ENCODE data around the gene EXOC6.

EXOC6 gene

GRCh38 chr10:93087846-93088245 lies 239.5 kb downstream of the EXOC6 start:
- ChIA-PET POLR2A (no interaction called here), CTCF (interaction anchor here (0.8 to 1.5 kb wide), 3 partner anchors 13 to 208 kb away, joined by 4 read pairs; no protein-coding TSS in a partner anchor)
- Histone ChIP-seq H3K36me3 (ENCODE audit: control insufficient read depth in 2 of 2, insufficient read depth in 1 of 2, low read length in 2 of 2) (no peaks in the 10 kb centered on the region), H3K4me1 (ENCODE audit: control insufficient read depth, insufficient read depth, low read length) (no peaks in the 10 kb centered on the region), H3K9me3 (ENCODE audit: control insufficient read depth, insufficient read depth, low read depth, low read length) (no peaks in the 10 kb centered on the region), H3K27ac (ENCODE audit: extremely low read depth, low read depth, low read length) (no peak overlapping the region), H3K4me3 (ENCODE audit: low read depth, low read length) (no peak overlapping the region)
- TF ChIP-seq ZNF530 (tag by site-specific recombination; IDR thresholded peaks at IDR 0.05; ENCODE audit: low read depth) (no peak), ZNF560 (tag by site-specific recombination; IDR thresholded peaks at IDR 0.05; ENCODE audit: borderline replicate concordance) (no peak)

GRCh38 chr10:93088466-93088865 lies 240.1 kb downstream of the EXOC6 start:
- no peaks in the 10 kb centered on the region for H3K4me1 ChIP-seq (ENCODE audit: control insufficient read depth, insufficient read depth, low read length)
- H3K36me3 ChIP-seq (ENCODE audit: control insufficient read depth in 2 of 2, insufficient read depth in 1 of 2, low read length in 2 of 2): no peaks in the 10 kb centered on the region
- no peak overlapping the region for H3K27ac ChIP-seq (ENCODE audit: extremely low read depth, low read depth, low read length)
- TF ChIP-seq ZBTB11 (tag by site-specific recombination; conservative IDR thresholded peaks at IDR 0.05; ENCODE audit: low read depth) (no peak), ZNF560 (tag by site-specific recombination; IDR thresholded peaks at IDR 0.05; ENCODE audit: borderline replicate concordance) (no peak), ZBTB48 (tag by site-specific recombination; IDR thresholded peaks at IDR 0.05) (no peak), ZNF239 (tag by site-specific recombination; IDR thresholded peaks at IDR 0.05) (no peak), KLF1 (tag by site-specific recombination; IDR thresholded peaks at IDR 0.05) (no peak), ZNF391 (tag by site-specific recombination; IDR thresholded peaks at IDR 0.05; ENCODE audit: borderline replicate concordance, low read depth) (no peak)
- ChIA-PET CTCF (interaction anchor here (0.6 to 1.5 kb wide), 6 partner anchors 8 to 275 kb away, joined by 3 to 10 read pairs (median 4); no protein-coding TSS in a partner anchor), POLR2A (no interaction called here)
- no peak overlapping the region for H3K4me3 ChIP-seq (ENCODE audit: low read depth, low read length)
- no peaks in the 10 kb centered on the region for H3K9me3 ChIP-seq (ENCODE audit: control insufficient read depth, insufficient read depth, low read depth, low read length)

GRCh38 chr10:93090619-93091018 lies 242.3 kb downstream of the EXOC6 start:
- H3K4me1 ChIP-seq (ENCODE audit: control insufficient read depth, insufficient read depth, low read length): no peaks in the 10 kb centered on the region
- ChIA-PET POLR2A (no interaction called here), CTCF (interaction anchor here (1.1 to 1.5 kb wide), 2 partner anchors 11 to 262 kb away, joined by 3 to 4 read pairs; no protein-coding TSS in a partner anchor)
- no peaks in the 10 kb centered on the region for H3K36me3 ChIP-seq (ENCODE audit: control insufficient read depth in 2 of 2, insufficient read depth in 1 of 2, low read length in 2 of 2)
- H3K9me3 ChIP-seq (ENCODE audit: control insufficient read depth, insufficient read depth, low read depth, low read length): no peaks in the 10 kb centered on the region
- no peak overlapping the region for H3K4me3 ChIP-seq (ENCODE audit: low read depth, low read length)
- no peak for TF ChIP-seq PRDM10 (tag by site-specific recombination; IDR thresholded peaks at IDR 0.05)
- TF ChIP-seq TSHZ1 (tag by site-specific recombination; IDR thresholded peaks at IDR 0.05; ENCODE audit: borderline replicate concordance): no peak
- TF ChIP-seq ZNF658 (tag by site-specific recombination; IDR thresholded peaks at IDR 0.05): no peak
- no peak for TF ChIP-seq ZNF639 (tag by site-specific recombination; IDR thresholded peaks at IDR 0.05)
- H3K27ac ChIP-seq (ENCODE audit: extremely low read depth, low read depth, low read length): no peak overlapping the region

Data from HEK293 (cell line).